ENCODE data around the gene ASPA. TPM values are rescaled to one million over a fixed set of nuclear protein-coding genes. Genes with fewer than 3 reads are reported as not detected.

ASPA gene
- total and polyA plus RNA-seq, 8 donors, result 0.53 to 7.3 (median 3.1) TPM; not detected in 1

DNA sequence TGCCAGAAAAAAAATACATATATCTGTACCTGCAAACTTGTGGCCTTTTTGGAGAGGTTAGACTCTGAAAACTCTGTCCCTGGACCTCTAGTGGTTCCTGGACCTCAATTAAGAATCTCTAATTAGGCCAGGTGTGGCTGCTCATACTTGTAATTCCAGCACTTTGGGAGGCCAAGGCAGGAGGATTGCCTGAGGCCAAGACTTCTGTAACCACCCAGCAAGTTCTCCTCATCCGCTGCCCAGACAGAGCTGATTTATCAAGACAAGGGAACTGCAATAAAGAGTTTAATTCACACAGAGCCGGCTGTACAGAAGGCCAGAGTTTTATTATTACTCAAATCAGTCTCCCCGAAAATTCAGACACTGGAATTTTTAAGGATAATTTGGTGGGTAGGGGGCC is 4.2 kb downstream of the ASPA start:
- Histone ChIP-seq H3K27ac (no peak overlapping the region), H3K9me3 (no peaks in the 10 kb centered on the region), H3K4me3 (no peak overlapping the region), H3K4me1 (peaks cover 0 to 13% (median 5%) of the 10 kb centered on the region in 4 donors), H3K36me3 (no peaks in the 10 kb centered on the region), H3K27me3 (no peaks in the 10 kb centered on the region)
- no peak for DNase-seq
- 78 to 92% (median 89%) methylated on average over 3 of the region's 3 CpGs for WGBS, 5 donors
- TF ChIP-seq EP300 (IDR thresholded peaks at IDR 0.05), result no peak
- intact Hi-C loops (cut with DNase I; ENCODE audit: low total_unique reads), result no loop called here

- Histone ChIP-seq H3K4me3 (no peak overlapping the region), H3K9me3 (no peaks in the 10 kb centered on the region), H3K4me1 (no peaks in the 10 kb centered on the region), H3K27me3 (no peaks in the 10 kb centered on the region), H3K27ac (no peak overlapping the region), H3K36me3 (no peaks in the 10 kb centered on the region)
- WGBS, 5 donors, result 26 to 84% (median 82%) methylated on average over 3 of the region's 3 CpGs
- no peak for DNase-seq
- TF ChIP-seq EP300 (IDR thresholded peaks at IDR 0.05) (no peak), CTCF (IDR thresholded peaks at IDR 0.05) (no peak), POLR2A (IDR thresholded peaks at IDR 0.05) (no peak), POLR2AphosphoS5 (IDR thresholded peaks at IDR 0.05) (no peak)
- intact Hi-C loops (cut with DNase I; ENCODE audit: low total_unique reads), result no loop called here
Measured at GRCh38 chr17:3482852-3483251, 7.1 kb downstream of the ASPA start.

DNA sequence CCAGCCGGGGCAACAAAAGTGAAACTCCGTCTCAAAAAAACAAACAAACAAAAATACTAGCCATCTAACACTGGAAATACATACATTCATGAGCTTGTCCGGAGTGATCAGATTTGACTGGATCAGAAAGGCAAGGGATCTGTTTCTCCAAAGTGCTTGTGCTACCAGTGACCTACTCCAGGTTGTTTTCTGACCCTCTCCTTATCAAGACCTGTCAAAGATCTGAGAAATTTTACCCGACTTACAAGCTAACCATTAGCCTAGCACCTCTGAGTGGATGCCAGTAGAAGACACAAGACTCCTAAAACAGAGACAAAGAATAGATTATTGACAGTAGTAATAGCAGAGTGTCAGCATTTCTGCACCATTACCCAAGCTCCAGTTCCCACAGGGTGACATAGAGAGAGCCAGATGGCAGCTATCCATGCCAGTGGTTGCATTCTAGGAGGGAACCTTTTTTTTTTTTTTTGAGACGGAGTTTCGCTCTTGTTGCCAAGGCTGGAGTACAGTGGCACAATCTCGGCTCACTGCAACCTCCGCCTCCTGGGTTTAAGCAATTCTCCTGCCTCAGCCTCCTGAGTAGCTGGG is 9.8 kb downstream of the ASPA start:
- H3K9me3 ChIP-seq, result no peaks in the 10 kb centered on the region
- H3K4me3 ChIP-seq, result no peak overlapping the region
- TF ChIP-seq POLR2AphosphoS5 (IDR thresholded peaks at IDR 0.05) (no peak), POLR2A (IDR thresholded peaks at IDR 0.05) (no peak), EP300 (IDR thresholded peaks at IDR 0.05) (no peak), CTCF (IDR thresholded peaks at IDR 0.05) (no peak)
- no peaks in the 10 kb centered on the region for H3K27me3 ChIP-seq
- no peak overlapping the region for H3K27ac ChIP-seq
- 50 to 69% (median 64%) methylated on average over 8 of the region's 8 CpGs for WGBS, 5 donors
- H3K36me3 ChIP-seq, result no peaks in the 10 kb centered on the region
- DNase-seq, result peak in 1 of 2 donors; percentile 13
- H3K4me1 ChIP-seq, result no peaks in the 10 kb centered on the region
- intact Hi-C loops (cut with DNase I; ENCODE audit: low total_unique reads), result no loop called here

DNA sequence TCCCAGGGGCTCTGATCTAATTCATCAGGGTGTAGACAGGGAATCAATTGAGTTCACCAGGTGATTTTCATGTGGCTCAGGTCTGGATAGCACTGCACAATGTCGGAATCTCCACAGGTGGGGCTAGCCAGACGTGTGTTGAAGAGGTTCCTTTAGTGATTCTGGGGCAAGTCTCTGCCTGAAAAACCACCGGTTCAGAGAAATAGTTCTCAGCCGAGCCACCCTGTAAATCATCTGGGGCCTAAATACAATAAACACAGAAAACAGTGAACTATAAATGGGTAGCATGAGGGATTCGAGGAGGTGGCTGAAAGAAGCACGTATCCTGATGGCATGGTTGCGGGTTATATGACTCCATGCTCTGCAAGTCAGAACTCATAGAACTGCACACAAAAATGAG is 21.3 kb downstream of the ASPA start:
- H3K36me3 ChIP-seq, result no peaks in the 10 kb centered on the region
- TF ChIP-seq POLR2AphosphoS5 (IDR thresholded peaks at IDR 0.05) (no peak), EP300 (IDR thresholded peaks at IDR 0.05) (no peak), CTCF (IDR thresholded peaks at IDR 0.05) (no peak), POLR2A (IDR thresholded peaks at IDR 0.05) (no peak)
- H3K27ac ChIP-seq, result no peak overlapping the region
- no peaks in the 10 kb centered on the region for H3K27me3 ChIP-seq
- H3K4me1 ChIP-seq, result no peaks in the 10 kb centered on the region
- intact Hi-C loops (cut with DNase I; ENCODE audit: low total_unique reads), result no loop called here
- no peak for DNase-seq
- 76 to 87% (median 83%) methylated on average over 7 of the region's 7 CpGs for WGBS, 5 donors
- H3K4me3 ChIP-seq, result no peak overlapping the region
- peaks cover 0 to 4% (median 0%) of the 10 kb centered on the region in 4 donors for H3K9me3 ChIP-seq

GRCh38 chr17:3501344-3501743 is 25.5 kb downstream of the ASPA start:
- 62 to 71% (median 68%) methylated on average over 5 of the region's 5 CpGs for WGBS, 5 donors
- Histone ChIP-seq H3K27ac (no peak overlapping the region), H3K9me3 (peaks cover 0 to 4% (median 0%) of the 10 kb centered on the region in 4 donors), H3K36me3 (no peaks in the 10 kb centered on the region), H3K4me1 (no peaks in the 10 kb centered on the region), H3K4me3 (no peak overlapping the region), H3K27me3 (no peaks in the 10 kb centered on the region)
- no peak for DNase-seq
- intact Hi-C loops (cut with DNase I; ENCODE audit: low total_unique reads), result no loop called here
- TF ChIP-seq CTCF (IDR thresholded peaks at IDR 0.05), result no peak
- no peak for TF ChIP-seq EP300 (IDR thresholded peaks at IDR 0.05)
- no peak for TF ChIP-seq POLR2A (IDR thresholded peaks at IDR 0.05)
